Femur (tissue), 1 donor: ENCODE measurements around the gene NMB.
"Not testable (repeated sequence)": the region's sequence is repeated elsewhere in the genome, so short reads cannot be mapped to it uniquely, and the experiment has no call there.

Source experiments
- DNase-seq: peaks from one replicate; pipeline ENCODE4 v3.0.0-alpha.2; 2017

Gene NMB

GRCh38 chr15:84658080-84658787 is at the start of gene NMB:
NMB (minus strand) TSS chr15:84658199; CDS start chr15:84658152, 47 bp downstream.
- peak; percentile 88 for DNase-seq

- DNase-seq, result no peak
These were observed 45.8 kb upstream of the NMB start for GRCh38 chr15:84703808-84704207.

- DNase-seq, result no peak
These were observed 45.0 kb upstream of the NMB start for GRCh38 chr15:84702961-84703482.

GRCh38 chr15:84699538-84700191 is 41.7 kb upstream of the NMB start:
- DNase-seq, result no peak

GRCh38 chr15:84697236-84697990 is 39.4 kb upstream of the NMB start:
- DNase-seq, result no peak

GRCh38 chr15:84696757-84697156 is 38.8 kb upstream of the NMB start:
- DNase-seq, result no peak

- DNase-seq, result no peak
These were observed 32.3 kb upstream of the NMB start for GRCh38 chr15:84690342-84690741.

GRCh38 chr15:84689858-84690257 is 31.9 kb upstream of the NMB start:
- no peak for DNase-seq

- DNase-seq, result not testable (repeated sequence)
These were observed 28.4 kb upstream of the NMB start for GRCh38 chr15:84686446-84686845.

GRCh38 chr15:84685304-84685703 is 27.3 kb upstream of the NMB start:
- no peak for DNase-seq

GRCh38 chr15:84684092-84684491 is 26.1 kb upstream of the NMB start:
- no peak for DNase-seq

- no peak for DNase-seq
These were observed 23.8 kb upstream of the NMB start for GRCh38 chr15:84681831-84682230.

GRCh38 chr15:84671211-84671610 is 13.2 kb upstream of the NMB start:
- DNase-seq, result no peak

- no peak for DNase-seq
These were observed 11.7 kb upstream of the NMB start for GRCh38 chr15:84669726-84670125.

GRCh38 chr15:84668221-84668982 is 10.4 kb upstream of the NMB start:
- no peak for DNase-seq

GRCh38 chr15:84666373-84666772 is 8.4 kb upstream of the NMB start:
- no peak for DNase-seq

GRCh38 chr15:84661001-84661400 is 3.0 kb upstream of the NMB start:
- no peak for DNase-seq

GRCh38 chr15:84659904-84660781 is 2.1 kb upstream of the NMB start:
- no peak for DNase-seq

- no peak for DNase-seq
These were observed 901 bp upstream of the NMB start for GRCh38 chr15:84658788-84659411.

- no peak for DNase-seq
These were observed 285 bp downstream of the NMB start for GRCh38 chr15:84657748-84658079.

GRCh38 chr15:84656972-84657371 is 1.0 kb downstream of the NMB start:
- DNase-seq, result no peak
